Activated naive CD4-positive, alpha-beta T cell treated with anti-CD3 and anti-CD28 coated beads, Interleukin-2, amount 50 U/mL, for 16 hours (primary cell): Measurements from ENCODE around the gene ZBTB37.
"Not testable (repeated sequence)": the region's sequence is repeated elsewhere in the genome, so short reads cannot be mapped to it uniquely, and the experiment has no call there.

Experiments used
- DNase-seq: peaks from one replicate; pipeline ENCODE4 v3.0.0-alpha.2; 2020

Gene ZBTB37

GRCh38 chr1:173868266-173869020, at the start of gene ZBTB37:
Gene ZBTB37 (plus strand): TSS chr1:173868380. CDS start chr1:173870226, 1,846 bp downstream.
- peak; percentile 94 for DNase-seq

- DNase-seq, result no peak
Measured at GRCh38 chr1:173818459-173818858, 49.7 kb upstream of the ZBTB37 start.

GRCh38 chr1:173821680-173822079, 46.5 kb upstream of the ZBTB37 start:
- DNase-seq, result no peak

- DNase-seq, result no peak
Measured at GRCh38 chr1:173823781-173824314, 44.3 kb upstream of the ZBTB37 start.

- DNase-seq, result peak; percentile 88
Measured at GRCh38 chr1:173824315-173825081, 43.7 kb upstream of the ZBTB37 start, which contains the start of the genes CENPL and DARS2. Gene CENPL (minus strand): TSS chr1:173824883. CDS start chr1:173811299, 13,584 bp downstream. Gene DARS2 (plus strand): TSS chr1:173824673. CDS start chr1:173825230, 557 bp downstream.

- DNase-seq, result no peak
Measured at GRCh38 chr1:173827611-173828010, 40.6 kb upstream of the ZBTB37 start.

- DNase-seq, result no peak
Measured at GRCh38 chr1:173832748-173833147, 35.4 kb upstream of the ZBTB37 start.

- DNase-seq, result no peak
Measured at GRCh38 chr1:173852105-173852504, 16.1 kb upstream of the ZBTB37 start.

GRCh38 chr1:173853074-173853473, 15.1 kb upstream of the ZBTB37 start:
- DNase-seq, result no peak

GRCh38 chr1:173856014-173856413, 12.2 kb upstream of the ZBTB37 start:
- no peak for DNase-seq

GRCh38 chr1:173856903-173857302, 11.3 kb upstream of the ZBTB37 start:
- DNase-seq, result no peak

- no peak for DNase-seq
Measured at GRCh38 chr1:173857363-173857917, 10.7 kb upstream of the ZBTB37 start.

GRCh38 chr1:173859547-173859946, 8.6 kb upstream of the ZBTB37 start:
- DNase-seq, result not testable (repeated sequence)

- DNase-seq, result no peak
Measured at GRCh38 chr1:173860065-173860464, 8.1 kb upstream of the ZBTB37 start.

- DNase-seq, result peak; percentile 29
Measured at GRCh38 chr1:173861731-173862145, 6.4 kb upstream of the ZBTB37 start.

GRCh38 chr1:173862146-173862768, 5.9 kb upstream of the ZBTB37 start:
- DNase-seq, result peak; percentile 35

GRCh38 chr1:173862769-173863223, 5.4 kb upstream of the ZBTB37 start:
- no peak for DNase-seq

GRCh38 chr1:173863224-173864161, 4.7 kb upstream of the ZBTB37 start:
- DNase-seq, result no peak

GRCh38 chr1:173864179-173864867, 3.9 kb upstream of the ZBTB37 start:
- no peak for DNase-seq

GRCh38 chr1:173865468-173866164, 2.6 kb upstream of the ZBTB37 start:
- DNase-seq, result no peak
